ENCODE measurements around the gene FXYD6. TPM values are rescaled to one million over a fixed set of nuclear protein-coding genes. Genes with fewer than 3 reads are reported as not detected.

Gene FXYD6
- total and polyA plus RNA-seq, 9 of the 15 experiments (the other 6 are each of a cell fraction or from before 2014, with no cell fraction given) = 0.07 to 0.35 TPM; not detected in 7

- CTCF ChIA-PET (ENCODE audit: low intra/inter-chr PET ratio) = interaction anchor here (1.0 kb wide), 1 partner anchor 131 kb away, joined by 3 read pairs; no protein-coding TSS in a partner anchor
- no peaks in the 10 kb centered on the region for H3K4me1 ChIP-seq (replicated peaks in 1 of 2; ENCODE audit: control insufficient read depth in 2 of 2, insufficient read depth in 2 of 2, low read length in 2 of 2)
- TF ChIP-seq E2F8 (IDR thresholded peaks at IDR 0.05; ENCODE audit: low read depth, partially characterized antibody) (no peak), MCM7 (IDR thresholded peaks at IDR 0.05) (no peak), GABPA (tag; conservative IDR thresholded peaks at IDR 0.05; ENCODE audit: low read depth) (no peak), TSC22D4 (tag; IDR thresholded peaks at IDR 0.05) (no peak), ZNF184 (CRISPR knock-in tag; IDR thresholded peaks at IDR 0.05) (no peak)
- no peak overlapping the region for H3K27ac ChIP-seq (ENCODE audit: extremely low read depth, low read depth, low read length)
- H4K20me1 ChIP-seq (replicated peaks; ENCODE audit: control insufficient read depth, insufficient read depth, low read length) = no peaks in the 10 kb centered on the region
- in situ Hi-C loops (cut with MboI) (no loop called here), intact Hi-C loops (cut with micrococcal nuclease) (no loop called here)
- no peaks in the 10 kb centered on the region for H3K79me2 ChIP-seq (ENCODE audit: control insufficient read depth, insufficient read depth, low read length)
- H3K4me2 ChIP-seq (ENCODE audit: insufficient read depth, low read length) = no peak overlapping the region
- H3K9me1 ChIP-seq (ENCODE audit: control insufficient read depth, insufficient read depth, low read length) = peaks cover 2% of the 10 kb centered on the region
- no peak overlapping the region for H3K4me3 ChIP-seq
- ATAC-seq (no peak), DNase-seq (ENCODE audit: extremely low read depth in 1 of 4, low spot score in 3 of 4) (no peak), FAIRE-seq (no peak)
- no peaks in the 10 kb centered on the region for H3K36me3 ChIP-seq (ENCODE audit: control insufficient read depth, insufficient read depth, low read length)
- POLR2A ChIA-PET = interaction anchor here (1.0 kb wide), 1 partner anchor 12 kb away, joined by 4 read pairs; no protein-coding TSS in a partner anchor
- H3K9me3 ChIP-seq (replicated peaks; ENCODE audit: control insufficient read depth, insufficient read depth, low read depth, low read length) = no peaks in the 10 kb centered on the region
- WGBS (ENCODE audit: insufficient coverage, low coverage, missing lambda C conversion rate) = 13% methylated on average over 5 of the region's 5 CpGs
- no peak overlapping the region for H2AFZ ChIP-seq (ENCODE audit: low read depth, low read length)
- peaks cover 15 to 52% of the 10 kb centered on the region in 2 experiments; a peak in 3 of 5 replicates for H3K27me3 ChIP-seq (ENCODE audit: control insufficient read depth in 2 of 2, insufficient read depth in 2 of 2, low read length in 2 of 2)
- H3K9ac ChIP-seq (ENCODE audit: insufficient read depth in 1 of 2, low read depth in 2 of 2, low read length in 2 of 2) = no peak overlapping the region
- no TSS peak for BruUV-seq (replicated peaks)
Observed at GRCh38 chr11:117921893-117922292, 45.4 kb upstream of the FXYD6 start.

Measured in K562 (cell line).